GM12874 (cell line): Measurements from ENCODE around the gene FNDC3B.

Experiments used
- TF ChIP-seq, protein P1 (sequence below): IDR thresholded peaks from 2 replicates; pipeline ENCODE4 v1.5.1; 2011; ENCODE audit warnings: low read depth, mild to moderate bottlenecking, control low read depth, low read length, moderate library complexity; ENCODE audit not compliant: insufficient read depth

FNDC3B gene

DNA sequence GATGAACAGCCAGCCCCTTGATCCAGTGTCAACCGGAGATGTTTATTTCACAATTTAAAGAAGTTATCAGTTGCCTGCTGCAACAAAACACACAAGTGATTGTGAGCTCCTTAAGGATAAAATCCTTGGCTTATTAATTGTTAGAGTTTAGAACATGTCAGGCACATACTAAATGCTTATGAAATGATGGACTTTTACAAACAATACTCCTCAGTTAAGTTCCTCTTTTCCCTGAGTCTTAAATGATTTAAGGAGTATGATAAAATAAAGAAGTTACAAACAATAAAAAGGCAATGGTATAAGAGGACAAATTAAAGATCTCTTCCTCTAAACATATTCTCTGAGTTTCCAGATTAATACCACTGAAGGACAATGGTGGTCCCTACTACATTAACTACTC lies 403.2 kb downstream of the FNDC3B start:
- TF ChIP-seq, protein P1, sequence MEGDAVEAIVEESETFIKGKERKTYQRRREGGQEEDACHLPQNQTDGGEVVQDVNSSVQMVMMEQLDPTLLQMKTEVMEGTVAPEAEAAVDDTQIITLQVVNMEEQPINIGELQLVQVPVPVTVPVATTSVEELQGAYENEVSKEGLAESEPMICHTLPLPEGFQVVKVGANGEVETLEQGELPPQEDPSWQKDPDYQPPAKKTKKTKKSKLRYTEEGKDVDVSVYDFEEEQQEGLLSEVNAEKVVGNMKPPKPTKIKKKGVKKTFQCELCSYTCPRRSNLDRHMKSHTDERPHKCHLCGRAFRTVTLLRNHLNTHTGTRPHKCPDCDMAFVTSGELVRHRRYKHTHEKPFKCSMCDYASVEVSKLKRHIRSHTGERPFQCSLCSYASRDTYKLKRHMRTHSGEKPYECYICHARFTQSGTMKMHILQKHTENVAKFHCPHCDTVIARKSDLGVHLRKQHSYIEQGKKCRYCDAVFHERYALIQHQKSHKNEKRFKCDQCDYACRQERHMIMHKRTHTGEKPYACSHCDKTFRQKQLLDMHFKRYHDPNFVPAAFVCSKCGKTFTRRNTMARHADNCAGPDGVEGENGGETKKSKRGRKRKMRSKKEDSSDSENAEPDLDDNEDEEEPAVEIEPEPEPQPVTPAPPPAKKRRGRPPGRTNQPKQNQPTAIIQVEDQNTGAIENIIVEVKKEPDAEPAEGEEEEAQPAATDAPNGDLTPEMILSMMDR, result no peak

GRCh38 chr3:172444821-172445220 lies 405.4 kb downstream of the FNDC3B start:
- TF ChIP-seq, protein P1, result no peak

- TF ChIP-seq, protein P1, result no peak
Observed at GRCh38 chr3:172446198-172446597, 406.8 kb downstream of the FNDC3B start.

GRCh38 chr3:172447611-172448579 lies 408.5 kb downstream of the FNDC3B start, which contains the start of gene GHSR:
Gene GHSR (minus strand): TSS chr3:172448456. CDS start chr3:172448413, 43 bp downstream.
- TF ChIP-seq, protein P1, result no peak

GRCh38 chr3:172448661-172449465 lies 409.5 kb downstream of the FNDC3B start:
- TF ChIP-seq, protein P1, result no peak

- TF ChIP-seq, protein P1, result no peak
Observed at GRCh38 chr3:172449466-172450149, 410.2 kb downstream of the FNDC3B start.
